Mesothelial cell of epicardium (in vitro differentiated cells): ENCODE measurements around the gene NID2. TPM values are rescaled to one million over a fixed set of nuclear protein-coding genes. Genes with fewer than 3 reads are reported as not detected.
A peak's percentile ranks its signal among the peaks of the same experiment; 100 is the strongest.

Experiments
- DNase-seq, 2 experiments: peaks; one replicate each; pipeline ENCODE4 v3.0.0; 2021; ENCODE audit warnings: low spot score in 2 of 2; ENCODE audit not compliant: unreplicated experiment in 2 of 2
- H3K27ac Mint-ChIP-seq: 2 replicates; pipeline ENCODE4 v1.8.0; 2021; ENCODE audit warnings: mixed read lengths
- H3K27me3 Mint-ChIP-seq: 2 replicates; pipeline ENCODE4 v1.8.0; 2021; ENCODE audit warnings: low read depth, mixed read lengths
- H3K36me3 Mint-ChIP-seq: 2 replicates; pipeline ENCODE4 v1.8.0; 2021; ENCODE audit warnings: mixed read lengths
- H3K4me1 Mint-ChIP-seq: 2 replicates; pipeline ENCODE4 v1.8.0; 2021; ENCODE audit warnings: mixed read lengths
- H3K4me3 Mint-ChIP-seq: 2 replicates; pipeline ENCODE4 v1.8.0; 2021; ENCODE audit warnings: mild to moderate bottlenecking, moderate library complexity, mixed read lengths
- H3K9me3 Mint-ChIP-seq: 2 replicates; pipeline ENCODE4 v1.8.0; 2021; ENCODE audit warnings: mixed read lengths
- CTCF ChIP-seq: fragments of 200-600 bp; sonication (generic); IDR thresholded peaks from one replicate; pipeline ENCODE4 v1.5.0; 2021; ENCODE audit warnings: antibody characterized with exemption; ENCODE audit not compliant: unreplicated experiment
- total RNA-seq: library from RNA; stranded (reverse); gene quantifications from 3 replicates; pipeline ENCODE4 v1.2.1, GENCODE V29; 2021

The NID2 gene
- total RNA-seq, 1 donor from 2014 or later, result 120 TPM

GRCh38 chr14:52060080-52060479, 8.8 kb downstream of the NID2 start:
- Mint-ChIP-seq H3K9me3 (no peaks in the 10 kb centered on the region), H3K27ac (no peak overlapping the region), H3K27me3 (no peaks in the 10 kb centered on the region), H3K36me3 (no peaks in the 10 kb centered on the region), H3K4me1 (peaks cover 37% of the 10 kb centered on the region), H3K4me3 (no peak overlapping the region)
- TF ChIP-seq CTCF, result no peak
- DNase-seq, result no peak

- Mint-ChIP-seq H3K36me3 (no peaks in the 10 kb centered on the region), H3K27ac (no peak overlapping the region), H3K4me3 (no peak overlapping the region), H3K9me3 (no peaks in the 10 kb centered on the region), H3K27me3 (no peaks in the 10 kb centered on the region), H3K4me1 (peaks cover 38% of the 10 kb centered on the region)
- no peak for TF ChIP-seq CTCF
- no peak for DNase-seq
Measured at GRCh38 chr14:52059649-52060048, 9.2 kb downstream of the NID2 start.

DNA sequence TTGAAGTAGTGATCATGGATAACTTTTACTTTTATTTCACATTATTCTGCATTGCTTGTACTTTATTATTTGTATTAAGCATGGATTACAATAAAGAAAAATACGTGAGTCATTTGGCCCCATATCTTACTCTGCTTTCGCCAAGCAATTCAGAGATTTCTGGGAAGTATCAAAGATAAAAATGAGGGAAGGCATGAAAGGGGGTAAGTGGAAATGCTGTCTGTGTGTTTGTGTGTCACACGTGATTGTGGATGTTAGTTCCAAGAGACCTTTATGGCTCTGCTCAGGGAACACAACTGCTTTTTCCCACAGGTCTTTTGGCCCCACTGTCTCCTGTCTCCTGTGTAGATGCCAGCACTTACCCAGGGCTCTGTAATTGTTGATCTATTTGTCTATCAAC, 10.5 kb downstream of the NID2 start:
- no peak for DNase-seq
- Mint-ChIP-seq H3K9me3 (no peaks in the 10 kb centered on the region), H3K36me3 (no peaks in the 10 kb centered on the region), H3K4me3 (no peak overlapping the region), H3K27ac (no peak overlapping the region), H3K4me1 (peaks cover 39% of the 10 kb centered on the region), H3K27me3 (no peaks in the 10 kb centered on the region)
- TF ChIP-seq CTCF, result no peak

DNA sequence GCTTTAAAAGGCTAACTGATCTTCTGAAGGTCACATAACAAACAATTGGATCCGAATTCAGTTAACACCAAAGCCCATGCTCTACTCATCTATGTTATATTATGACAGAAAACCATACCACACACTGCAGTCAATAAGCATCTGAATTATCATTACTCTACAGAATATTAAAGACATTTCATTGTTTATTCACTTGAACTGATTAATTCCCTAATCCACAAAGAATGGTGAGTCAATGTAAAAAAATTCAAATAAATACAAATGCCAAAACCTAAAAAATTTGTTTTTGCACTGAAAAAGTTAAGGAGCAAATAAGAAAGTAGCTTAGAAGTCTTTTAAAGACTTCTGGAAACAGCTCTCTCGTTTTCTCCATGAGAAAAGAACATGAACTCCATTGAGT, 13.7 kb downstream of the NID2 start:
- Mint-ChIP-seq H3K27ac (no peak overlapping the region), H3K4me1 (peaks cover 50% of the 10 kb centered on the region), H3K27me3 (no peaks in the 10 kb centered on the region), H3K36me3 (no peaks in the 10 kb centered on the region), H3K9me3 (no peaks in the 10 kb centered on the region), H3K4me3 (no peak overlapping the region)
- DNase-seq, result no peak
- no peak for TF ChIP-seq CTCF

- no peak overlapping the region for H3K27ac Mint-ChIP-seq
- peaks cover 49% of the 10 kb centered on the region for H3K4me1 Mint-ChIP-seq
- no peak for DNase-seq
- H3K4me3 Mint-ChIP-seq, result no peak overlapping the region
- TF ChIP-seq CTCF, result no peak
- no peaks in the 10 kb centered on the region for H3K36me3 Mint-ChIP-seq
- no peaks in the 10 kb centered on the region for H3K9me3 Mint-ChIP-seq
- H3K27me3 Mint-ChIP-seq, result no peaks in the 10 kb centered on the region
Measured at GRCh38 chr14:52054678-52055077, 14.2 kb downstream of the NID2 start.

DNA sequence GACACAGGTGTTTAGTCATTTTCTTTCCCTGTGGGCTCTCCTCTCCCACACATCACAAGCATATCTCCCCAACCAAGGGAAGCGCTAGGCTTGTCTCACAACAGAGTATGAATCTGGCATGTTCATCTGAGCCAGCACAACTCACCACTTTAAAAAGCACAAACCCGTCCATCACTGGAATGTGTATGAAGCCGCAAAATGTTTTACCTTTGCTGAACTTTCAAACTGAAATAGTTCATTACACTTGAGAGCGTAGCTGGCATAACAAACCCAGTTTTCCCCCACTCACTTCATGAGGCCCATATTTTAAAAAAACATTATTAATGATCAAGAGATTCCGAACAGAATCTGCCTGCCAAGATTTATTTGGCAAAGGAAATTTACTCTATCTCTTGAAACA, 15.8 kb downstream of the NID2 start:
- H3K27me3 Mint-ChIP-seq, result no peaks in the 10 kb centered on the region
- no peaks in the 10 kb centered on the region for H3K9me3 Mint-ChIP-seq
- peak overlapping the region; percentile 18 for H3K4me3 Mint-ChIP-seq
- DNase-seq, result no peak
- no peaks in the 10 kb centered on the region for H3K36me3 Mint-ChIP-seq
- H3K27ac Mint-ChIP-seq, result peak overlapping the region; percentile 84
- H3K4me1 Mint-ChIP-seq, result peaks cover 62% of the 10 kb centered on the region
- no peak for TF ChIP-seq CTCF
